ENCODE data around the gene PUS10.
"Not testable (repeated sequence)": the region's sequence is repeated elsewhere in the genome, so short reads cannot be mapped to it uniquely, and the experiment has no call there.

The PUS10 gene

DNA sequence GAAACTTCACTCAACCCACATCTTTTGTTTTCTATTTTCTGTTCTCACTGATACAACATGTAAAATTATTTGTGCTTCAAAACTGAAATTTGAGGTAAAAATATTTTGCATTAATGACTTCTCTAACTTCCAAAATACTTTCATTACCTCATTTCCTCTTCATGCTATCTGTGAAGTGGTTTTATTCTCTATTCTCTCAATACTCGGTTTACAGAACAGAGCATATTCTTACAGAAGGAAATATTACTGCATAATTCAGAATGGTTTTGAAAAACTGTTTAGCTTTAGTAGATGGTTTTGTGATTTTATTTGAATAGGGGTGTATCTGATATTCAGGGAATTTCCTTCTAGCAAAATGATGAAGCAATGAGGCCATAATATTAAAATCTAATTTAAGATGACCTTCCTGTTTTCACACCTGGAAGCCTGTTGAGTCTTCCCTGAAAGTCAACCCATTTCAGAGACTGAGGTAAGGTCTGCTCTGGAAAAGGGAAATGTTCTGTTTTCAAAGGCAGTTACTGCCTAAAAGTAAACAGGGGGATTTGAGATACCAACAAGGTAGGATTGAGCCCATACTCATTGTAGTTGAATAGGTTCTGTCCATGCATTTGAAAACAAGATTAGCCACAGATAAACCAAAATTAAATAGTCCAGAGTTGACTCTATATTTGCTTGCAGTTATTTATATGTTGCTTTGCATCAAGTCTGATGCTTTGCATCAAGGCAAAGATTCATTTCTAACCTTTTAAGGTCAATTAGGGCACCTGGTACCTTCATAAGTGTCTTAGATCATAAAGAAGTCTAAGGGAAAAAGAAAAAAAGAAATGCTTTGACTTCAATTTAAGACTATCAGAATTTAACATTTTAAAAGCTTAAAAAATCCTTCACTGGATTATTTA lies 51.3 kb downstream of the PUS10 start:
- DNase-seq, result no peak

DNA sequence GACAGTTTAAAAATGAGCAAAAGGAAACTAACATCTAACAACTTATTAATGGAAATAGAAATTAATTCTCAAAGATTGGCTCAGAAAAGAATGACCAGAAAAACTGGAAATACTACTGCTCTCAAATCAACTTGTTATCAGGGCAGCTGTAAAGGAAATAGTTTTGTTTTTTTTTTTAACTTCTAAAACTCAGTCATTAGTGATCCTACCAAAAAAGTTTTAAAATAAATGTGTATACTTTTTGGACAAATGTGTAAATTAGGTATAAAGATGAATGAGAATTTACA lies 52.6 kb downstream of the PUS10 start:
- DNase-seq, result no peak

DNA sequence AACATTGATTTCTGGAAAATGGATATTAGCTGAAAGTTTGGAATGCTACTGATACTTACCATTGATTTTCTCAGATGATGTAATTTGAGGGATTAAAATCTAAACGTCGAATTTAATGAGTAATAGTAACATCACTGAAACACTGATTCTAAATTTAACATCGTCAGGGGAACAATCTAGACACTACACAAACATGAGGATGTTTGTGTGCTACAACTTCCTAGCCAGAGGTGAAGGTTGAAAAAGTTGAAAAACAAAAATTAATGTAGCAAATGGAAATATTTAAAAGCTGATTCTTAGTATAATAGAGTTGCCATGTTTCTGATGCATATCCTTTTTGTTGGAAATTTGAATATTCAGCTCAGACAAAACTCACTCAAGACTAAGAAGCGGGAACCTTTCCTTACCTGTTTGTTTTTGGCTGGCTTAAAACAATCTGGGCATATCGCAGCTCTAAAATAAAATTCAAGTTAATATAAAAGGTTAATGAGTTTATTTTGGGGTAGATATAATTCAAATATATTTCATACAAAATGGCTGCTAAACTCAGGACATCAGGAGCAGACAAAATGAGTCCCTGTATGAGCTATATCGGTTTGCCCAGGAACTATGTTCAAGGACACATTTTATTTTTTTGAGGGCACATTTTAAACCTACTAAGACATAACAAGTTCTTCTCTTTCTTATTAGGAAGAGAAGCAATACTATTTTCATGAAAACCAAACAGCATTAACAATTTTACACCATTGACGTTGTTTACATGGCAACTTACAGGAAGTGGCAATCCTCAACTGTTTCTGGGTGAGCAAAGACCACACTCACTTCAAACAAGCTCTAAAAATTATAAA lies 53.2 kb downstream of the PUS10 start:
- DNase-seq, result peak; percentile 25

DNA sequence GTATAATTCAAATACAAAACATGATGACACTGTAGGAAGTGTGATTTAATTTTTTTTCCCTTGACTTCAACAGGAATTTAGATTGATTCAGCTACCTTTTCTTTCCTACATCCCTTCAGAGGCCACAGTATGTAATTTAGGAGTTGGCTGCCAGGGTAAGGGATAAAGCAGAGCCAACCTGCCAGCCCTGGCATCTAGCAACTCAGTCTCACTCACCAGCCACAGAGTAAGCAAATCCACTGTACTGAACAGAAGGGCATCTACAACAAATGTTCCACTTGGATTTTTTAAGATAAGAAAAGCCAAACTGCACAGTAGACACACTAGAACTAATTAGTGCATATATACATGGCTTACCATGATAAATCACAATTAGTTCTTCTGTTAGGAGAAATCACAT lies 54.9 kb downstream of the PUS10 start:
- no peak for DNase-seq

DNA sequence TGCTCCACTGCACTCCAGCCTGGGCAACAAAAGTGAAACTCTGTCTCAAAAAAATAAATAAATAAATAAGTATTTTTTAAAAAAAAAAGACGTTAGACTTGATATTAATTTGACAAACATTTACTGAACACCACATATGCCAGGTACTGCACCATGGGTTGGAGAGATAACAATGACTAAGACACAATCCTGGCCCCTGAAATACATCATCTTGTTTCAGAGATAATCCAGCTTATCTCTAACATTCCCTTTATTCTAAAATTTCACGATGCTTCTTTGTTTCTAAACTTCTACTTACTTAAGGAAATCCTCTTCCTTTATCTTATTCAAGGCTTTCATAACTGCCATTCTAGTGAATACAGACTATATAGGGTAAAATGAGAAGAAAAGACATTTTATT lies 55.5 kb downstream of the PUS10 start:
- DNase-seq, result no peak

DNA sequence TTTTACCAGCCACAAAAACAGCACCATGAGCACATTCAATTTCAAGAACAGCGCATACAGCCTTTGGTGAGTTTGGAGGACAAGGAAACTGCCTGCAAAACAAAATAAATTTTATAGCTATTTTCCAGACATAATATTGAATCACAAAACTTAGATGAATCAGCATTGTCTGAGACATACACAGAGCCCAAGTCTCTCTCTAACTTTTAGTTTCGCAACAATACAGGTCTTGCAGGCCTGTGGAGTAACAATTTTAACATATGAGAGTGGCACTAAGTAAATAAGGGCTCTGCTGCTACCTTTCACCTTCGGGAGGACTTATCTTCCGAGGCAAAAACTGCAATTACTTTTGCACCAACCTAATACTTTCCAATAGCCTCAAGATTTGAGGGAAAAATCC lies 56.6 kb downstream of the PUS10 start:
- DNase-seq, result peak; percentile 49

DNA sequence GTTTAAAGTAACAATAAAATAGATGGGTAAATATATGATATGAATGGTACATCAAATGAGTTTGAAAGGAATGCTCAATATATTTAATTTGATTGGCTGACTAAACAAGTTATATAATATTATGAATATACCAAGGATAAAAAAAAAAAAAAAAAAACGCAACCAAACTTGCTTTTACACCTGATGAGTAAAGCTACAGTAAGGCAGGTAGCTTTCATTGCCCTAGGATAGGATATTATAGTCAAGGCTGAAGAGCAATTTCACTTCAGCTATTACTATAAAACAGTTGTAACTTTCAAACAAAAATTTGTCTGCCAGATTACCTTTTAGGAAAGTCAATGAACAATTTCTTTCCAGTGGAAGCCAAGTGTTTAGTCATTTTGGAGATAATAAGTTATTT lies 57.3 kb downstream of the PUS10 start:
- no peak for DNase-seq

DNA sequence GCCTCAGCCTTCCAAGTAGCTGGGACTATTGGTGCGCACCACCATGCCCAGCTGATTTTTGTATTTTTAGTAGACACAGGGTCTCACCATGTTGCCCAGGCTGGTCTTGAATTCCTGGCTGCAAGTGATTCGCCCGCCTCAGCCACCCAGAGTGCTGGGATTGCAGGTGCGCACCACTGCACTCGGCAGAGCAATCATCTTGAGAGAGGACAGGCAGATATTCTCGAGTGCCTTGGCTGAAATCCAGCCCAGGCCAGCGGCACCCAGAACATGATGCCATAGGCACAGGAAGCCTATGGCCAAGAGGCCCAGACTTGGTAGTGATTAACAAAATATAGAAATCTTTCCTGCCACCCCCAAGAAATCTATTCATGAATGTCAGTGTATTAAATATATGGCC lies 58.6 kb downstream of the PUS10 start:
- no peak for DNase-seq

DNA sequence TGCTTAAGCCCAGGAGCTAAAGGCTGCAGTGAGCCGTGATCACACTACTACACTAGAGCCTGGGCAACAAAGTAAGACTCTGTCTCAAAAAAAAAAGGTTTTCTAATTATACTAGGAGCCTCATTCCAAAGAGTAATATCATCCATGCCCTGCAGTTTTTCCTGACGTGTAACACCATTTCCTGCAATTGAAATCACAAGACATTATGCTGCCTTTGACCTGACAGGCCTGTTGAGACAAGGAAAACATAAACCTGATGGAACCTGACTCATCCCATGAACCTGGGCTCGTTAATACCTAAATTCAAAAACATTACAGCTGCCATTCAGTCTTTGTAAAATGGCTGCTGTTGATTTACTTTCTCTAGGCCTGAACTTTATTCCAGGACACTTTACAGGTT lies 59.3 kb downstream of the PUS10 start:
- no peak for DNase-seq

DNA sequence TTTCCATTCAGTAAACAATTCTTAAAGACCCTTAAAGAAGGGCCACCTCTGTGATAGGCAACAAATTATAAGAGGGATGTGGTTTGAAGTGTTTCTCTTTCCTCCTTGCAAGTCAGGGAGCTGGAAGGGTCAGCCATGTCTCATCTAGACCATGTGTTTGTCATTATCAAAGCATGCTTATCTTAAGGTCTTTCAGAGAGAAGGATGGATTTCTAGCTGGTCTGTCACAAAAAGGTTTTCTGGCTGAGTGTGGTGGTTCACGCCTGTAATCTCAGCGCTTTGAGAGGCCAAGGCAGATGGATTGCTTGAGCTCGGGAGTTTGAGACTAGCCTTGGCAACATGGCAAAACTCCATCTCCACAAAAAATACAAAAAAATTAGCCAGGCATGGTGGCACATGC lies 59.7 kb downstream of the PUS10 start:
- no peak for DNase-seq

DNA sequence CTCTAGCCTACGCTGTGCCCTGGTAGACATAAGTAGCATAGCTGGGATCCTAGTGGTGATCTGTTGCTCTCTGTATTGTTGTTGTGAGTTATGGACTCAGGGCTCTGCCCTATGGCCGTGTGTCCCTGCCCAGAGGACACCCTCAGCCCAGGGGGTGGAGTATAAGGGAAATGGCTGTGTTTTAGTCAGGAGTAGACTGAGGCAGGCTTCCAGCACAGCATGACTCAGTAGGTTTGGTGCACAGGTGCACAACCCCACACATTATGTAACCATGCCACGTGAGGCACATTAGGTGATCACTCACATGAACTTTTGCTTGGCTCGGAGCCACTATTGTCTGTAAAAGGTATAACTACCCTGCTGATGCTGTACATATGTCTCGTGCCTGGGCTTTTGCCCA lies 60.4 kb downstream of the PUS10 start:
- no peak for DNase-seq

DNA sequence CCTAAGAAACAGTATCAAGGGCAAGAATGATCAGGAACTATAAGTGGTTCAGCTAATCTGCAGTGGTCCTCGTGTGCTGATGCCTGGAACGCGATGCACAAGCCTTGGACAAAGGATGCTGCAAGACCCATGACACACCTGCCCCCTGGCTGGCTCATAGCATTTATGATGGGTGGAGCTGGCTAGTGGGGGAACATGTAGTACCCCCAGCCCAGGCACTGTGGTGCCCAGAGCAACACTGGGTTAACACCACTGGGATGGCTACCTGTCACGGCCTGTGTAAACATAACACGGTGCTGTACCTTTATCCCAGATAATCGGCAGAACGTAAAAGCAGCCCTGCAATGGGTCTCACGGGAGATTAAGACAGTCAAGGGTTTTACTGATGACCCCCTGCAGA lies 60.8 kb downstream of the PUS10 start:
- no peak for DNase-seq

DNA sequence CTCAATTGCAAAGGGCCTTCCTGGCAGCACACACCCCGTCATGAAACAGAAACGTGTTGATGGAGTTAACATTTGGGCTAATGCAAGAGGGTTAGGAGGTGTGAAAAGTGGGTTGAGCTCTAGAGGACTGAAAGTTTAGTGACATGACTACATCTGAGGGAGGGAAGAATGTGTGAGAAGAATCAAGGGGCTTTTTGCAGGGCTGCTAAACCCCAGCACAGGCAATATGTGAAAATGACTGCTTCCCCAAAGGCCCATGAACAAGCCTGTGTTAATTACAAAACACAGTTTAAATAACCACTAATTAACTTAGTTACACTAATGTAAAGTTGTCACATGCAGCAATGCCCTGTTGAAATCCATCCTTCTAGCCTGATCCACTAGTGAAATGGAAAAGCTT lies 63.9 kb downstream of the PUS10 start:
- DNase-seq, result no peak

DNA sequence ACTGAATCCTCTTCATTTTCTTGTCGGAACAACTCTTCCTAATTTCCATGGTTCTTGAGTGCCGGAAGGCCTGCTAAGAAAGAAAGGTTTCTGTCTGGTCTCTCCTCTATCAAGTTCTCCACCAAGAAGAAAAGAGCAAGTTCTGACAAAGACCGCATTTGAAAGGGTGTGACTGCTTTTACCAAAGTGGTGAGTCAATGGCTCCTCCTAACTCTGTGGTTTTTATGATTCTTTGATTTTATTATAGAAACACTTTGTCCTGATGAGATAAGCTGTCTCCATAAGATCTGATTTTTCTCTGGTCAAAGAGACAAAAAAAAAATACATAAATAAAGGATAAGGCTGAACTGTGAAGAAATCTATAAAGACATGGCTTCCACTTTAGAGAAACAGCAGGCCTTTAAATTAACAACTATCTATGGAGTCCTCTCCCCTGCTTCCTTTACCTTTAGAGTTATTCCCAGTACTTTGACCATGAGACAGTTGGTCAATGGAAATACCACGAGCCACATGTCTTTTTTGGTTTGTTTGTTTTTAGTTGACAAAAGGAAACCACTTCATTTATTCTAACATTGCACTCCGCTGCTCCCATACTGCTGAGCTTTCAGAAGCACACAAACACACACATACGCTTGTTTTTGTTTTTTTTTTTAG lies 69.0 kb downstream of the PUS10 start:
- DNase-seq, result no peak

DNA sequence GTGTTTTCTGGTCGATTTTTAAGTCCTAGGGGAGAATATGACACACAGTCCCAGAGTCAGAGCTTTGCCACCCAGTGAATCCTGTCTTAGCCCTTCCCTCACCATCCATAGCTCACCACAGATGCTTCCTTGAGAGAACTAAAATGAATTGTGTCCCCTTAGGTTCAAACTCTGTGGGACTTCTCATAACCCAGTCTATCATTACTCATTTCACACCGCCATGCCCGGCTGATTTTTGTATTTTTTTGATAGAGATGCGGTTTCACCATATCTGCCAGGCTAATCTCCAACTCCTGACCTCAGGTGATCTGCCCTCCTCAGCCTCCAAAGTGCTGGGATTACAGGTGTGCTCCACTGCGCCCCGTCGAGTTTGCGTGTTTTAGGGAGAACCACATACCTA lies 69.9 kb downstream of the PUS10 start:
- DNase-seq, result no peak

DNA sequence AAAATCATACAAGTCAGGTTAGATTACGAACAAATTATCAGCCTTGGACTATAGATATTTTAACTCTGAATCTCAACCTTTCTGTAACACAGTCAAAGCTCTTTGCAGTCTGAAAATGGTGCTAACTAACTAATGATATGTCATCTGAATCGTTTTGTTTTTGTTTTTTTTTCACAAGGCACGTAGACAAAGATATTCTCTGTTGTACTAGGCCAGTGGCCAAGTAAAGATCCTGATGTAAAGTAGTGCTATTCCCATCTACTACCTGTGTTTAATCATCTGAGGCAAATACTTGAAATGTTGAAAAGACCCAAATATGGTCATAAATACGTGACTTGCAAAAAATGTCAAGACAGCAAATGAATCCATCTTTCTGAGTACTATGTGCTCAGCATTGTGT lies 71.0 kb downstream of the PUS10 start:
- DNase-seq, result no peak

DNA sequence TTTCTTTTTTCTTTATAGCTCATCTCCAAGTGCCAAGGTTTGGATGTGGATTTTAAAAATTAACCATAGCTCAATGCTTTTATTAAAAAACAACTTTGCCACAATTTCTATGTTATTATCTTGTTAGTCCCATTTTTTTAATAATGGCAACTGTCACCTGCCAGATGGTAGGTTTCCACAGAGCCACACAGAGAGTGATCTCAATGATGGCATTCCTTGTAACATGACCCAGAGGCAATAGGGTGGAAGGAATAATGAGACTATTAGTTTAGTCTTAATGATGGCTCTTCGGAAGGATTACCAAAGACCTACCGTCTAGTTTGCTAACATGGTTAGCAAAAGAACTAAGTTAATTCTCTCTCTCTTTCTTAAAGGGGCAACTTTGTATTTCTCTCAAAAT lies 72.7 kb downstream of the PUS10 start:
- DNase-seq, result no peak

DNA sequence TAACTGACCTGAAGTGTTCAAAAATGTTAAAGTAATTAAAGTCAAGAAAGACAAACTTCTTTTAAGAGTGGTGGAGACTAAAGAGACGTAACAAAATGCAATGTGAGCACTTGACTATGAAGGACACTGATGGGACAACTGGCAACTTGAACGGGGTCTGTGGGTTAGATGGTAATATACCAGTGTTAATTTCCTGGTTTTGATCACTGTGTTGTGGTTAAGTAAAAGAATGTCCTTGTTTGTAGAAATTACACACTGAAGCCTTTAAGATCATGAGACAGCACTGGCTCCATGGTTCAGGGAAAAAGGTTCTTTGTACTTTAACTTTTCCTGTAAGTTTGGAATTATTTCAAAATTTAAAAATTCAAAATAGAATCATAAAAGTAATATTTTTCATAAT lies 78.4 kb downstream of the PUS10 start:
- no peak for DNase-seq

DNA sequence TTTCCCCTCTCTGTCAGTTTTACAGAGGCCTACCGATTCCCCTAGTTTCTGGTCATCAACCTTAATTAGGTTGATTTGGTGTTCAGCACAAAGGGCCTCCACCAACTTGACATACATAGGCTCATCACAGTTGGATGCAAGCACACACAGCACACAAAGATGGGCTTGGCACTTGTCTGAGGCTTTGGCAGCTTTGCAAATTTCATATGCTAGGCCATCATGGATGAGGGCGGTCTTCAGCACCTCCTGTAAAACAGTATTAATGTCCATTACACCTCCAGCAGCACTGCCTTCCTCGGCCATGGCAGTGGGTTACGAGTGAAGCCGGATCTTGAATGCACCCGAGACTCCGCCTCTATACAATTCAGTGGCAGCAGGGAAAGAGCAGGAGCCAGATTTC lies 79.8 kb downstream of the PUS10 start:
- DNase-seq, result no peak

DNA sequence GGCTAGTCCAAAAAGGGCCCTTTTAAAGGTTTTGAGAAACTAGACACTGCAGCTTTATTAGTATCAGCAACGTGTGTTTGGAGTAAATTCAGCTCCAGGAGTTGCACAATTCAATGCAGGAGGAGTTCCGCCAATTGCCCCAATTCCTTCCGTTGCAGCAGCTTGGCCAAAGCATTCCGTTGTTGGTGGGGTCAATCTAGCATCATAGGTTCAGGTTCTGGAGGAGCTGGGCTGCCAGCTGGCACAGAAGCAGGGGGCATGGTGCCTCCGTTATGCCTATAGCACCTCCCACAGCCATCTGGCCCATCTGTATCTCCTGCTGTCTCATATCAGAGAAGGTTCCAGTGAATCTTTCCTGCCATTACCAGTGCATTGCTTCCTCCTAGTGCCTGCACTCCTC lies 81.3 kb downstream of the PUS10 start:
- no peak for DNase-seq

DNA sequence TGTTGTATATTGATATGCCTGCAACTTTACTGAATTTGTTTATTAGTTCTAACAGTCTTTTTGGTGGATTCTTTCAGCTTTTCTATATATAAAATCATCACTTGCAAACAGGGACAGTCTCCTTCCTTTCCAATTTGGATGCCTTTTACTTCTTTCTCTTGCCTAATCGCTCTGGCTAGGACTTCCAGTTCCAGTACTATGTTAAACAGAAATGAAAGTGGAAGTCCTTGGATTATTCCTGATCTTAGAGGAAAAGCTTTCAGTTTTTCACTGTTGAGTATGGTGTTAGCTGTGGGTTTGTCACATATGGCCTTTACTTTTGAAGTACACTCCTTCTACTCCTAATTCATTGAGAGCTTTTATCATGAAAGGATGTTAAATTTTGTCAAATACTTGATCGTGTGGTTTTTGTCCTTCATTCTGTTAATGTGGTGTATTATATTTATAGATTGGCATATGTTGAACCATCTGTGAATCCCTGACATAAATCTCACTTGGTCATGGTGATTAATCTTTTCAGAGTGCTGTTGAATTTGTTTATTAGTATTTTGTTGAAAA lies 83.8 kb downstream of the PUS10 start:
- peak; percentile 19 for DNase-seq

DNA sequence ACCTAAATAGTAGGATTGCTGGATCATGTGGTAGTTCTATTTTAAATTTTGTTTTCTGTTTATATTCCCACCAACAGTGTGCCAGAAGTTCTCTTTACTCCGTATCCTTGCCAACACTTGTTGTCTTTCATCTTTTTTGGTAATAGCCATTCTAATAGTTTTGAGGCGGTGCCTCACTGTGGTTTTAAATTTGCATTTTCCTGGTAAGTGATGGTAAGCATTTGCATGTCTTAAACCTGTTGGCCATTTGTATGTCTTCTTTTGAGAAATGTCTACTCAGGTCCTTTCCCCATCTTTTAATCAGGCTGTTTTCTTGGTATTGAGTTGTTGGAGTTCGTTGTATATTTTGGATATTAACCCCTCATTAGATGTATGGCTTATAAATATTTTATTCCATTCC lies 85.1 kb downstream of the PUS10 start:
- no peak for DNase-seq

DNA sequence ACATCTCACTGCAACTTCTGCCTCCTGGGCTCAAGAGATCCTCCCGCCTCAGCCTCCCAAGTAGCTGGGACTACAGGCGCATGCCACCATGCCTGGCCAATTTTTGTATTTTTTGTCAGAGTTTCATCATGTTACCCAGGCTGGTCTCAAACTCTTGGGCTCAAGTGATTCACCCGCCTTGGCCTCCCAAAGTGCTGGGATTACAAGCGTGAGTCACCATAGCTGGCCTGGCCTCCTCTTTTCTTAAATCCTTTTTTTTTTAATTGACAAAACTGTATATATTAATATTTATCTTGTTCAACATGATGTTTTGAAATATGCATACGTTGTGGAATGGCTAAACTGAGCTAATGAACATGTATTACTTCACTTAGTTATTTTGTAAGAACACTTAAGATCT lies 86.0 kb downstream of the PUS10 start:
- DNase-seq, result not testable (repeated sequence)

Data from MV-4-11 (cell line).